OCI-LY1 (cell line): ENCODE results near the gene TCF7.

Experiments used
- H2AFZ ChIP-seq: fragments of 200-600 bp; sonication (generic), shearing (Covaris generic); 2 replicates; pipeline ENCODE4 v1.6.0; 2014; ENCODE audit warnings: antibody characterized with exemption, mild to moderate bottlenecking, low read length
- H3F3A ChIP-seq: fragments of 200-600 bp; sonication (generic), shearing (Covaris generic); 2 replicates; pipeline ENCODE4 v1.6.0; 2014; ENCODE audit warnings: mild to moderate bottlenecking, antibody characterized with exemption, low read length, moderate library complexity; ENCODE audit not compliant: insufficient read depth
- H3K27ac ChIP-seq: fragments of 200-600 bp; sonication (generic); 2 replicates; pipeline ENCODE4 v1.5.1; 2014; ENCODE audit warnings: low read length, mixed run types, mild to moderate bottlenecking, low read depth; ENCODE audit not compliant: poor library complexity, severe bottlenecking
- H3K27me3 ChIP-seq: fragments of 200-600 bp; sonication (generic); 2 replicates; pipeline ENCODE4 v1.6.0; 2014; ENCODE audit warnings: antibody characterized with exemption, mild to moderate bottlenecking, low read length, moderate library complexity; ENCODE audit not compliant: insufficient read depth
- H3K36me3 ChIP-seq: fragments of 200-600 bp; sonication (generic); 2 replicates; pipeline ENCODE4 v1.6.1; 2014; ENCODE audit warnings: mild to moderate bottlenecking, antibody characterized with exemption, low read length, moderate library complexity, mixed read lengths; ENCODE audit not compliant: insufficient read depth
- H3K4me1 ChIP-seq: fragments of 200-600 bp; sonication (generic); 2 replicates; pipeline ENCODE4 v1.5.1; 2014; ENCODE audit warnings: mild to moderate bottlenecking, low read length, moderate library complexity; ENCODE audit not compliant: insufficient read depth, severe bottlenecking
- H3K4me2 ChIP-seq: fragments of 200-600 bp; sonication (generic), shearing (Covaris generic); 2 replicates; pipeline ENCODE4 v1.6.1; 2014; ENCODE audit warnings: low read length
- H3K4me3 ChIP-seq: fragments of 200-600 bp; sonication (generic); 2 replicates; pipeline ENCODE4 v1.5.1; 2014; ENCODE audit warnings: low read length, low read depth, mild to moderate bottlenecking, mixed read lengths; ENCODE audit not compliant: poor library complexity, severe bottlenecking
- H3K79me2 ChIP-seq: fragments of 200-600 bp; shearing (Covaris generic); 2 replicates; pipeline ENCODE4 v1.6.1; 2016; ENCODE audit warnings: mixed run types, low read length, mixed read lengths; ENCODE audit not compliant: insufficient read depth
- H3K9ac ChIP-seq: fragments of 200-600 bp; sonication (generic), shearing (Covaris generic); 2 replicates; pipeline ENCODE4 v1.6.1; 2014; ENCODE audit warnings: mild to moderate bottlenecking, low read length, mixed read lengths
- H3K9me2 ChIP-seq: fragments of 200-600 bp; sonication (generic), shearing (Covaris generic); 2 replicates; pipeline ENCODE4 v1.6.1; 2014; ENCODE audit warnings: low read depth, mild to moderate bottlenecking, low read length, mixed read lengths
- H3K9me3 ChIP-seq: fragments of 200-600 bp; shearing (Covaris generic); 2 replicates; pipeline ENCODE4 v1.6.1; 2014; ENCODE audit warnings: low read length, mixed read lengths
- H4K20me1 ChIP-seq: fragments of 200-600 bp; sonication (generic), shearing (Covaris generic); 2 replicates; pipeline ENCODE4 v1.6.0; 2016; ENCODE audit warnings: mild to moderate bottlenecking, low read length; ENCODE audit not compliant: insufficient read depth
- EZH2 ChIP-seq: fragments of 200-600 bp; sonication (generic), shearing (Covaris generic); IDR thresholded peaks from 2 replicates; pipeline ENCODE4 v1.8.0; 2017; ENCODE audit warnings: borderline replicate concordance, mixed run types, mild to moderate bottlenecking, antibody characterized with exemption, low read length, moderate library complexity, mixed read lengths
- TF ChIP-seq, protein P1 (sequence below): fragments of 200-600 bp; sonication (generic), shearing (Covaris generic); IDR thresholded peaks from 2 replicates; pipeline ENCODE4 v1.5.1; 2017; ENCODE audit warnings: mild to moderate bottlenecking, antibody characterized with exemption, low read length, moderate library complexity, mixed read lengths

TCF7 gene

DNA sequence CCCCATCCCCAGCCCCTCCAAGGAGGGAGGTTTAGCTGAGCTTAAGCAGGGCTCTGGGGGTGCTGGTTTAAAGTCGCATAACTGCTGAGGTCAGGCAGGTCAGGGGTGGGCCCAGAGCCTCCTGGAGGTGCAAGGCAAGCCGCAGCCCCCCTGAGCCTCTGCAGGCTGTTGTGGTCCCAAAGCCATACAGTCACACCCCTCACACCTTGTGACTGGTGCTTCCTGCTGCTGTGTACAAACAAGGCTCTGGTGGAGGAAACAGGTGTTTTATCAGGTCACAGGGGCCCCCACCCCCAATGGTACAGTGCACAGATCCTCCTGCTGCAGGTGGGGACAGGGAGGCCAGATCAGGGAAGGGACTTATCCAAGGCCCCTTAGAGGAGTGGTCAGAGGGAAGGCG, 8.0 kb downstream of the TCF7 start:
- Histone ChIP-seq H4K20me1 (no peaks in the 10 kb centered on the region), H2AFZ (no peak overlapping the region), H3K4me1 (no peaks in the 10 kb centered on the region), H3K27ac (no peak overlapping the region), H3F3A (no peaks in the 10 kb centered on the region), H3K36me3 (no peaks in the 10 kb centered on the region), H3K9ac (no peak overlapping the region), H3K4me2 (no peak overlapping the region), H3K9me2 (no peaks in the 10 kb centered on the region), H3K9me3 (no peaks in the 10 kb centered on the region), H3K27me3 (no peaks in the 10 kb centered on the region), H3K4me3 (no peak overlapping the region), H3K79me2 (no peaks in the 10 kb centered on the region)
- TF ChIP-seq, protein P1, sequence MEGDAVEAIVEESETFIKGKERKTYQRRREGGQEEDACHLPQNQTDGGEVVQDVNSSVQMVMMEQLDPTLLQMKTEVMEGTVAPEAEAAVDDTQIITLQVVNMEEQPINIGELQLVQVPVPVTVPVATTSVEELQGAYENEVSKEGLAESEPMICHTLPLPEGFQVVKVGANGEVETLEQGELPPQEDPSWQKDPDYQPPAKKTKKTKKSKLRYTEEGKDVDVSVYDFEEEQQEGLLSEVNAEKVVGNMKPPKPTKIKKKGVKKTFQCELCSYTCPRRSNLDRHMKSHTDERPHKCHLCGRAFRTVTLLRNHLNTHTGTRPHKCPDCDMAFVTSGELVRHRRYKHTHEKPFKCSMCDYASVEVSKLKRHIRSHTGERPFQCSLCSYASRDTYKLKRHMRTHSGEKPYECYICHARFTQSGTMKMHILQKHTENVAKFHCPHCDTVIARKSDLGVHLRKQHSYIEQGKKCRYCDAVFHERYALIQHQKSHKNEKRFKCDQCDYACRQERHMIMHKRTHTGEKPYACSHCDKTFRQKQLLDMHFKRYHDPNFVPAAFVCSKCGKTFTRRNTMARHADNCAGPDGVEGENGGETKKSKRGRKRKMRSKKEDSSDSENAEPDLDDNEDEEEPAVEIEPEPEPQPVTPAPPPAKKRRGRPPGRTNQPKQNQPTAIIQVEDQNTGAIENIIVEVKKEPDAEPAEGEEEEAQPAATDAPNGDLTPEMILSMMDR = no peak
- TF ChIP-seq EZH2 = no peak

DNA sequence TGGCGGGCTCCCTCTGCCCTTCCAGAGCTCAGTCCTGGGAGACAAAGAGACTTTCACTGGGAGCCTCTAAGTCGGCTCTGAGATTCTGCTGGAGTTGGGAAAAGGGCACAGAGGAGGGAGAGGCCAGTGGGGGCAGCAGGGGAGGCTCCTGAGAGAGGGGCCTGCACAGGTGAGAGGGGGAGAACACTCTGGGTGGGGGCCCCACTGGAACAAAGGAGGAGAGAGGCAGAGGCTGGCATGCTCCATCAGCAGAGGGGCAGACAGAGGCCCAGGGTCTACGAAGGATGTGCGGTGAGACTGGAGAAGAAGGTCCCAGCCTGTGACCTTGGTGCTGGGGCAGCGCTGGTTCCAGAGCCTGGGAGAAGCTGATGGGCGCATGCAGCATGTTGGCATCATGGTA, 8.9 kb downstream of the TCF7 start:
- Histone ChIP-seq H3K27me3 (no peaks in the 10 kb centered on the region), H3K9ac (no peak overlapping the region), H3K79me2 (no peaks in the 10 kb centered on the region), H2AFZ (no peak overlapping the region), H3K9me3 (no peaks in the 10 kb centered on the region), H3K36me3 (no peaks in the 10 kb centered on the region), H3K27ac (no peak overlapping the region), H3K9me2 (no peaks in the 10 kb centered on the region), H3K4me1 (no peaks in the 10 kb centered on the region), H3F3A (no peaks in the 10 kb centered on the region), H3K4me2 (no peak overlapping the region), H3K4me3 (no peak overlapping the region), H4K20me1 (no peaks in the 10 kb centered on the region)
- TF ChIP-seq EZH2 = no peak
- TF ChIP-seq, protein P1 = no peak

DNA sequence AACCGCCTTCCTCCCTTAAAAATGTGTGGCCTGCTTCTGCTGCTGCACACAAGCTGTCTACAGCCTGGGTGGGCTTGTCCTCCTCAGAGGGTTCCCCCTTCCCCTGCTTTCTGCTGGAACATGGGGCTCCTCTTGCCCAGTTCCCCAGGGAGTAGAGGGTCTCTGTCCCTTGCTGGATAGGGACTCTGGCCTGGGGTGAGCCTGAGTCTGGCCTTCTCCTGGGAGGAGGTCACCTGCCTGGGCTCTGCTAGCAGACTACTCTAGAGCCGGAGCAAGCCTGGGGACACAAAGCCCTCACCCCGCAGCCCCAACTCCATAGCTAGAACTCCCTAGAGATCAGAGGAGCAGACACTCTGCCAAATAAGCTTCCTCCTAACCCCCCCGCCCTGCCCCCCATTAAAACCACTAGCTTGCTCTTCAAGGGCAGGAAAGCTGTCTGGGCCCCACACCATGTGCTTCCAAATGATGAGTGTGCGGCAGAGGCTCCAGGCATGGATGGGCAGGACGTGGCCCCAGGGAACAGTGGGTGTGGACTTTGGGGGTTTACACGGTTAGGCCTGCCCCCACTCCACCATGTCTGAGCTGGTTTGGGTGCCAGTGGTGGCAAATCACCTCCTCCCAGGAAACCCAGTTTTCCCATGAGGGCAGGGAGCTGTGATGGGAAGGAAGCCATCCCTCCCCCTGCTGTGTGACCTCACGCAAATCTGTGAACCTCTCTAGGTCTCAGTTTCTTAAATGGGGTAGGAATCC, 10.0 kb downstream of the TCF7 start:
- Histone ChIP-seq H4K20me1 (no peaks in the 10 kb centered on the region), H3K9ac (no peak overlapping the region)
- TF ChIP-seq, protein P1 = no peak
- TF ChIP-seq EZH2 = no peak

More for the DNA sequence above, 10.0 kb downstream of the TCF7 start:
- no peaks in the 10 kb centered on the region for H3K27me3 ChIP-seq
- H3K79me2 ChIP-seq = no peaks in the 10 kb centered on the region
- no peak overlapping the region for H3K27ac ChIP-seq
- H3K36me3 ChIP-seq = no peaks in the 10 kb centered on the region
- H3F3A ChIP-seq = no peaks in the 10 kb centered on the region
- no peak overlapping the region for H3K4me2 ChIP-seq
- no peaks in the 10 kb centered on the region for H3K9me3 ChIP-seq
- H3K4me1 ChIP-seq = no peaks in the 10 kb centered on the region
- H3K4me3 ChIP-seq = no peak overlapping the region
- H3K9me2 ChIP-seq = no peaks in the 10 kb centered on the region
- H2AFZ ChIP-seq = no peak overlapping the region
